KMS-11 (cell line): Measurements from ENCODE around the gene CDCP2.

Experiments used
- H2AFZ ChIP-seq: fragments of 200-600 bp; sonication (generic); 2 replicates; pipeline ENCODE4 v1.6.1; 2016; ENCODE audit warnings: antibody characterized with exemption, mixed run types, low read depth
- H3K27ac ChIP-seq: fragments of 200-600 bp; sonication (generic); 2 replicates; pipeline ENCODE4 v1.6.1; 2016; ENCODE audit warnings: mild to moderate bottlenecking, mixed run types
- H3K27me3 ChIP-seq: fragments of 200-600 bp; sonication (generic); 2 replicates; pipeline ENCODE4 v1.6.1; 2017; ENCODE audit warnings: mild to moderate bottlenecking, low read depth, mixed run types, moderate library complexity; ENCODE audit not compliant: insufficient read depth
- H3K36me3 ChIP-seq: fragments of 200-600 bp; sonication (generic); 2 replicates; pipeline ENCODE4 v1.6.1; 2017; ENCODE audit warnings: mild to moderate bottlenecking, mixed run types; ENCODE audit not compliant: insufficient read depth
- H3K4me1 ChIP-seq: fragments of 200-600 bp; sonication (generic); 2 replicates; pipeline ENCODE4 v1.6.1; 2016; ENCODE audit warnings: mild to moderate bottlenecking, low read depth, mixed run types; ENCODE audit not compliant: poor library complexity, severe bottlenecking
- H3K4me2 ChIP-seq: fragments of 200-600 bp; sonication (generic); 2 replicates; pipeline ENCODE4 v1.7.0; 2016; ENCODE audit warnings: mild to moderate bottlenecking, mixed run types
- H3K4me3 ChIP-seq: fragments of 200-600 bp; sonication (generic); IDR thresholded peaks from 2 replicates; pipeline ENCODE4 v1.6.1; 2017; ENCODE audit warnings: low read depth, low read length, mixed read lengths; ENCODE audit not compliant: insufficient read depth
- H3K79me2 ChIP-seq: fragments of 200-600 bp; sonication (generic); 2 replicates; pipeline ENCODE4 v1.6.1; 2016; ENCODE audit warnings: low read depth, mixed run types; ENCODE audit not compliant: insufficient read depth
- H3K9ac ChIP-seq: fragments of 200-600 bp; sonication (generic); 2 replicates; pipeline ENCODE4 v1.6.1; 2016; ENCODE audit warnings: mild to moderate bottlenecking, mixed run types
- H4K20me1 ChIP-seq: fragments of 200-600 bp; sonication (generic); 2 replicates; pipeline ENCODE4 v1.6.1; 2016; ENCODE audit warnings: mild to moderate bottlenecking, mixed run types; ENCODE audit not compliant: insufficient read depth
- CTCF ChIP-seq: fragments of 200-600 bp; sonication (generic); conservative IDR thresholded peaks from 2 replicates; pipeline ENCODE4 v1.6.1; 2017; ENCODE audit warnings: low read depth, mild to moderate bottlenecking, antibody characterized with exemption, low read length, moderate library complexity, mixed read lengths

The CDCP2 gene

DNA sequence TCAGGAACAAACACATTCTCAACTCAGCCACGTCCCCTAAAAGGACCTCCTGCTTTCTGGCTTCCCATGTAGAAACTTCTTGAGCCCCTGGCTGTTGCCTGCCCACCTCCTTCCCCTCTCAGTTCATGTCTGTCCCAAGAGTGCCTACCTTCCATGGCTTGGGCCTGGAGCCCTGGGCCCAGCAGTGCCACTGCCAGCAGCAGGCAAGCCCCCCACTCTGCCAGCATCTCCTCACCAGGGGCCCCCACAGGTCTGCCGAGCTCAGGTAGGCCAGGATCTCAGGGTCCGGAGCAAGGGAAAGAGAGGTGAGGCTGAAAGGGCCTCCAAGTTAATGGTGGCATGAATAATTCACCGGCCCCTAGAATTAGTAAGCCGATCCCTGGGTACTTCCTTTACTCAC is at the start of gene CDCP2:
CDCP2 (minus strand) TSS at position 305 of the 400 bp plus-strand sequence; CDS start at position 227, 78 bp downstream.
- Histone ChIP-seq H3K4me2 (no peak within 1 kb of the TSS), H3K79me2 (no peaks in the 10 kb centered on the region), H3K27ac (no peak within 1 kb of the TSS), H3K36me3 (no peaks in the 10 kb centered on the region), H2AFZ (no peak within 1 kb of the TSS), H4K20me1 (no peaks in the 10 kb centered on the region), H3K27me3 (no peaks in the 10 kb centered on the region), H3K4me3 (no peak within 1 kb of the TSS), H3K9ac (no peak within 1 kb of the TSS), H3K4me1 (no peaks in the 10 kb centered on the region)
- no peak for TF ChIP-seq CTCF

DNA sequence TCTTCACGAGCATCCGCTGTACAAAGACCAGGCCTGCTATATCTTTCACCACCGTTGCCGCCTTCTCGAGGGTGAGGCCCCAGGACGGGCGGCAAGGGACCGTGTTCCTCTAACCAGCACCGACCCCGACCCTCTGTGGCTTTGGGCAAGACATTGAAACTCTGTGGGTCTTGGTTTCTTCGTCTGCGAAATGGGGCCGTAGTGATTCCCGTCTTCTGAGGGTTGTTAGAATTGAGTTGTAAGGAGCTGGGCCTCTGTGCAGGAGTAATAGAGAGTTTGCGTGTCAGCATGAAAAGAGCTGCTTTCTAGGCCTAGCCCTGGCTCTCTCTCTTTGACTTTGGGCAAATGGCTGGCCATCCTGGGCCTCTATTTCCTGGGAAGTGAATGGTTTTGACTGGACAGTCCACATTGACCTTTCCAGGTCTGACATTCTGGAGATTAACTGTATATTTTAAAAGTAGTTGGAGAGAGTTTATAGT is 47.8 kb upstream of the CDCP2 start:
- peak overlapping the region; percentile 81 for H3K9ac ChIP-seq
- H2AFZ ChIP-seq, result peak overlapping the region; percentile 73
- peak overlapping the region; percentile 41; the same call in 1 of the 2 replicates for H3K27ac ChIP-seq
- no peaks in the 10 kb centered on the region for H3K27me3 ChIP-seq
- peak overlapping the region; percentile 46 for H3K4me3 ChIP-seq
- peak overlapping the region; percentile 98 for H3K4me2 ChIP-seq
- no peaks in the 10 kb centered on the region for H4K20me1 ChIP-seq
- peaks cover 31% of the 10 kb centered on the region for H3K4me1 ChIP-seq
- H3K36me3 ChIP-seq, result peaks cover 3% of the 10 kb centered on the region; the same call in 1 of the 2 replicates
- TF ChIP-seq CTCF, result no peak
- peaks cover 41% of the 10 kb centered on the region for H3K79me2 ChIP-seq

GRCh38 chr1:54199765-54200518 is 47.1 kb upstream of the CDCP2 start, which contains the start of the genes CYB5RL and MRPL37:
Gene CYB5RL (minus strand): TSS chr1:54200030. CDS start chr1:54195616, 4,414 bp downstream.
Gene MRPL37 (plus strand): TSS chr1:54200167. CDS start chr1:54200244, 77 bp downstream.
- Histone ChIP-seq H3K79me2 (peaks cover 41% of the 10 kb centered on the region), H3K36me3 (peaks cover 3% of the 10 kb centered on the region; the same call in 1 of the 2 replicates), H3K4me1 (peaks cover 31% of the 10 kb centered on the region), H4K20me1 (no peaks in the 10 kb centered on the region), H2AFZ (peak within 1 kb of the TSS; percentile 73), H3K27me3 (no peaks in the 10 kb centered on the region), H3K9ac (peak within 1 kb of the TSS; percentile 81), H3K27ac (peak within 1 kb of the TSS; percentile 41; the same call in 1 of the 2 replicates), H3K4me2 (peak within 1 kb of the TSS; percentile 98), H3K4me3 (peak within 1 kb of the TSS; percentile 64)
- TF ChIP-seq CTCF, result no peak

GRCh38 chr1:54199151-54199764 is 46.5 kb upstream of the CDCP2 start:
- peaks cover 31% of the 10 kb centered on the region for H3K4me1 ChIP-seq
- H3K27me3 ChIP-seq, result no peaks in the 10 kb centered on the region
- no peaks in the 10 kb centered on the region for H4K20me1 ChIP-seq
- H3K27ac ChIP-seq, result no peak overlapping the region; the same call in 1 of the 2 replicates
- H3K4me3 ChIP-seq, result peak overlapping the region; percentile 64
- H2AFZ ChIP-seq, result peak overlapping the region; percentile 73
- H3K9ac ChIP-seq, result peak overlapping the region; percentile 81; the same call in 1 of the 2 replicates
- peak overlapping the region; percentile 92 for H3K4me2 ChIP-seq
- peaks cover 41% of the 10 kb centered on the region for H3K79me2 ChIP-seq
- H3K36me3 ChIP-seq, result peaks cover 3% of the 10 kb centered on the region; the same call in 1 of the 2 replicates
- no peak for TF ChIP-seq CTCF
